KMS-11 (cell line): Measurements from ENCODE around the gene SLC25A30.

Experiments
- H2AFZ ChIP-seq: fragments of 200-600 bp; sonication (generic); 2 replicates; pipeline ENCODE4 v1.6.1; 2016; ENCODE audit warnings: antibody characterized with exemption, mixed run types, low read depth
- H3K27ac ChIP-seq: fragments of 200-600 bp; sonication (generic); 2 replicates; pipeline ENCODE4 v1.6.1; 2016; ENCODE audit warnings: mild to moderate bottlenecking, mixed run types
- H3K27me3 ChIP-seq: fragments of 200-600 bp; sonication (generic); 2 replicates; pipeline ENCODE4 v1.6.1; 2017; ENCODE audit warnings: mild to moderate bottlenecking, low read depth, mixed run types, moderate library complexity; ENCODE audit not compliant: insufficient read depth
- H3K36me3 ChIP-seq: fragments of 200-600 bp; sonication (generic); 2 replicates; pipeline ENCODE4 v1.6.1; 2017; ENCODE audit warnings: mild to moderate bottlenecking, mixed run types; ENCODE audit not compliant: insufficient read depth
- H3K4me1 ChIP-seq: fragments of 200-600 bp; sonication (generic); 2 replicates; pipeline ENCODE4 v1.6.1; 2016; ENCODE audit warnings: mild to moderate bottlenecking, low read depth, mixed run types; ENCODE audit not compliant: poor library complexity, severe bottlenecking
- H3K4me2 ChIP-seq: fragments of 200-600 bp; sonication (generic); 2 replicates; pipeline ENCODE4 v1.7.0; 2016; ENCODE audit warnings: mild to moderate bottlenecking, mixed run types
- H3K4me3 ChIP-seq: fragments of 200-600 bp; sonication (generic); IDR thresholded peaks from 2 replicates; pipeline ENCODE4 v1.6.1; 2017; ENCODE audit warnings: low read depth, low read length, mixed read lengths; ENCODE audit not compliant: insufficient read depth
- H3K79me2 ChIP-seq: fragments of 200-600 bp; sonication (generic); 2 replicates; pipeline ENCODE4 v1.6.1; 2016; ENCODE audit warnings: low read depth, mixed run types; ENCODE audit not compliant: insufficient read depth
- H3K9ac ChIP-seq: fragments of 200-600 bp; sonication (generic); 2 replicates; pipeline ENCODE4 v1.6.1; 2016; ENCODE audit warnings: mild to moderate bottlenecking, mixed run types
- H4K20me1 ChIP-seq: fragments of 200-600 bp; sonication (generic); 2 replicates; pipeline ENCODE4 v1.6.1; 2016; ENCODE audit warnings: mild to moderate bottlenecking, mixed run types; ENCODE audit not compliant: insufficient read depth
- TF ChIP-seq, protein P1 (sequence below): fragments of 200-600 bp; sonication (generic); conservative IDR thresholded peaks from 2 replicates; pipeline ENCODE4 v1.6.1; 2017; ENCODE audit warnings: low read depth, mild to moderate bottlenecking, antibody characterized with exemption, low read length, moderate library complexity, mixed read lengths

SLC25A30 gene

DNA sequence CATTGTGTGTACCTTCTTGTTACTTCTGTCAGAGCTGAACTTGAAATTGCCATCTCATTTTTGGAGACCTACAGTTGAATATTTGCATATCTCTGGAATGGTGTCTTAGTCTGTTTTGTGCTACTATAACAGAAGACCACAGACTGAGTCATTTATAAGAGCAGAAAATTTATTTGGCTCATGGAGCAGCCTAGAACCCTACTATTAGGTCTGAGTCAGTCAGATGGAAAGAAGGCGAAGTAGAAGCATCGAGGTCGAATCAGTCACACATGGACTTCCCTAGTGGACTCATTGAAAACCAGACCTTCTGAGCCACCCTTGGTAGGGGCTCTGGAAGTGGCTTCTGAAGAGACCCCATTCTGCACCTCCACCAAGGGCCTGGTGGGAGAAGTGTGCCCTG is 43.3 kb downstream of the SLC25A30 start:
- no peaks in the 10 kb centered on the region for H4K20me1 ChIP-seq
- H3K36me3 ChIP-seq = no peaks in the 10 kb centered on the region
- H3K27ac ChIP-seq = no peak overlapping the region
- no peaks in the 10 kb centered on the region for H3K4me1 ChIP-seq
- no peaks in the 10 kb centered on the region for H3K79me2 ChIP-seq
- no peak overlapping the region for H3K9ac ChIP-seq
- H3K4me3 ChIP-seq = no peak overlapping the region
- H3K4me2 ChIP-seq = no peak overlapping the region
- TF ChIP-seq, protein P1, sequence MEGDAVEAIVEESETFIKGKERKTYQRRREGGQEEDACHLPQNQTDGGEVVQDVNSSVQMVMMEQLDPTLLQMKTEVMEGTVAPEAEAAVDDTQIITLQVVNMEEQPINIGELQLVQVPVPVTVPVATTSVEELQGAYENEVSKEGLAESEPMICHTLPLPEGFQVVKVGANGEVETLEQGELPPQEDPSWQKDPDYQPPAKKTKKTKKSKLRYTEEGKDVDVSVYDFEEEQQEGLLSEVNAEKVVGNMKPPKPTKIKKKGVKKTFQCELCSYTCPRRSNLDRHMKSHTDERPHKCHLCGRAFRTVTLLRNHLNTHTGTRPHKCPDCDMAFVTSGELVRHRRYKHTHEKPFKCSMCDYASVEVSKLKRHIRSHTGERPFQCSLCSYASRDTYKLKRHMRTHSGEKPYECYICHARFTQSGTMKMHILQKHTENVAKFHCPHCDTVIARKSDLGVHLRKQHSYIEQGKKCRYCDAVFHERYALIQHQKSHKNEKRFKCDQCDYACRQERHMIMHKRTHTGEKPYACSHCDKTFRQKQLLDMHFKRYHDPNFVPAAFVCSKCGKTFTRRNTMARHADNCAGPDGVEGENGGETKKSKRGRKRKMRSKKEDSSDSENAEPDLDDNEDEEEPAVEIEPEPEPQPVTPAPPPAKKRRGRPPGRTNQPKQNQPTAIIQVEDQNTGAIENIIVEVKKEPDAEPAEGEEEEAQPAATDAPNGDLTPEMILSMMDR = no peak
- no peak overlapping the region for H2AFZ ChIP-seq
- H3K27me3 ChIP-seq = no peaks in the 10 kb centered on the region

DNA sequence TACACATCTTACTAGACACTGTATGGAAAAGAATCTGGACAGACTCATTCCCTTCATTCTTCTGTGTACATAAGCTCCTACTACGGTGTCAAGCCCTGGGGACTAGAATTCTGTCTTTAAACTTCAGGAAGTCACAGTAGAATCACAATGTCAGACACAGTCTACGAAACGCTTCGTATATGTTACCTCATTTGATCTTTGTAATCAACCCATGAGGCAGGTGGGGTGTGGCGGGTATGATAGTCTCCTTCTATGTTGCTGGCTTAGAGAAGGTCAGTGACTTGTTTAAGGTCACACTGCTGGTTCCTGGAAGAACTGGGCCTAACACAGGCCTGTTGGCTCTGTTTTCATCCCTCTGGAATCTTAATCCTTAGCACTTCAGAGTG is 45.0 kb downstream of the SLC25A30 start:
- Histone ChIP-seq H3K4me1 (no peaks in the 10 kb centered on the region), H3K27ac (no peak overlapping the region), H3K4me3 (no peak overlapping the region), H3K9ac (no peak overlapping the region), H4K20me1 (no peaks in the 10 kb centered on the region), H2AFZ (no peak overlapping the region), H3K79me2 (no peaks in the 10 kb centered on the region), H3K4me2 (no peak overlapping the region), H3K36me3 (no peaks in the 10 kb centered on the region), H3K27me3 (no peaks in the 10 kb centered on the region)
- TF ChIP-seq, protein P1 = no peak

DNA sequence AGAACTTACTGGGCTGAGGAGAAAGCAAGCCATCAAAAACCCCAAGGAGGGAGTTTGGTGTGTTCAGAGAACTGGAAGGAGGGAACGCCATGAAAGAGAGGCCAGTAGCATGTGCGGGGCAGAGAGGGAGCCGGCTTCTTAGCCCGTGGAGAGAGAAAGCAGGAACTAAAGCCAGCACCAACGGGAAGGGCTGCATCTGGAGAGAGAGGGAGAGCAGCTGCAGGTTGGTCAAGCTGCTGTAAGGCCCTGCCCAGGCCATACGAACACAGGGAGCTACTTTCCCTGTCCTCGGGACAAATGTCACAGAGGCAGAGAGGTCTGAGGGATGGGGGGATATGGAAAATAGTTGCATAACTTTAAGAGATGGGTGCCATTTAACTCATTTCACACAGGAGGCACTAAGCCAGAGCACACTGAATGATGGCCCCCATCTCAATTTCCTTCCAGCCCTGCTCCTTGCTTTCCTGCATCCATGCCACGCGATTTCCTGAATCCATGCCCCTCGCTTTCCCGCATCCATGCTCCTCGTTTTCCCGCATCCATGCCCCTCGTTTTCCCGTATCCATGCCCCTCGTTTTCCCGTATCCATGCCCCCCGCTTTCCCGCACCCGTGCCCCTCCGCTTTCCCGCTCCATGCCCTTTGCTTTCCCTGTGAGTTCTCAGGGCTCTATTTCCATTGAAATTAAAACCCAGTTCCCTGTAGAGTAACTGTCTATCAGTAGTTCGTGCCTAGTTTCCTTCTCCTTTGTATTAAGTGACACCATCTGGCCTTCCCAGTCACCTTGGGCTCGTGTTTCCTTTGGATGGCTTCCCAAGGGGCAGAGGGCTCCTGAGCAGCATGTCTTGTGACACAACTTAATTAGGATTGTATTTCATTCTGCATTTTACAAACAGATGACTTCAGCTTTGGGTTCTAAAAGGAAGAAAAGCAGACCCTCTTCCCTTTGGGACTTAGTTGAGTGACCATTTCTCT is 45.7 kb downstream of the SLC25A30 start:
- TF ChIP-seq, protein P1 = no peak
- Histone ChIP-seq H3K4me1 (peaks cover 5% of the 10 kb centered on the region), H3K36me3 (no peaks in the 10 kb centered on the region), H3K4me2 (no peak overlapping the region), H2AFZ (no peak overlapping the region), H3K9ac (no peak overlapping the region), H3K79me2 (no peaks in the 10 kb centered on the region), H3K27me3 (no peaks in the 10 kb centered on the region), H3K27ac (no peak overlapping the region), H3K4me3 (no peak overlapping the region), H4K20me1 (no peaks in the 10 kb centered on the region)

DNA sequence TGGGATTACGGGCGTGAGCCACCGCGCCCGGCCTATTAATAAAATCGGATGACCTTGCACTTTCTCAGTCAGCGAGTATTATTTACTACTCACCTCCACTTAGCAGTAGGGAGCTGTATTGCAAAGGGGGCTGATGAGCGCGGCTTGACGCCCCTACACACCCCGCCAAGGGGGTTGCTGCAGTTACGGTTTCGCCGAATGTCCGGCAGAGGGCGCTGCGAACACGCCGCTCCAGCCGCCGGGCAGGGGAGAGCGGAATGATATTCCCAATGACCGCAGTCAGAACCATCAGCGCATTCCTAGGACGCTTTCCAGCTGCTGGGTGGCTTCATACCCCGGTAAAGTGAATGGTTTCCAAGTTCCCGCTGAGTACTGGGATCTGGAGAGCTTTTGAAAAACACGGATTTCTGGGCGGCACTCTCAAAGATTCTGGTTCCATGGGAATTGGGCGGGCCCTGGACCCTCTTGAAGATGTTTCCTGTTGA is 47.2 kb downstream of the SLC25A30 start:
- TF ChIP-seq, protein P1 = no peak
- H3K79me2 ChIP-seq = no peaks in the 10 kb centered on the region
- no peak overlapping the region for H2AFZ ChIP-seq
- no peak overlapping the region for H3K27ac ChIP-seq
- H3K27me3 ChIP-seq = no peaks in the 10 kb centered on the region
- no peak overlapping the region for H3K9ac ChIP-seq
- H3K4me1 ChIP-seq = peaks cover 12% of the 10 kb centered on the region
- H3K4me3 ChIP-seq = no peak overlapping the region
- no peak overlapping the region for H3K4me2 ChIP-seq
- no peaks in the 10 kb centered on the region for H4K20me1 ChIP-seq
- no peaks in the 10 kb centered on the region for H3K36me3 ChIP-seq
